Peyer's patch (tissue), 4 donors: ENCODE results near the gene H2BK1.

Experiments used
- CTCF ChIP-seq, 6 experiments: fragments of 450-650 bp in 4 of 6; fragments of 200-600 bp in 2 of 6; sonication (generic) in 1 of 6; IDR thresholded peaks; one replicate each; pipeline ENCODE4 v1.5.1; 2017 to 2019; ENCODE audit warnings: antibody characterized with exemption in 6 of 6, mild to moderate bottlenecking in 3 of 6, moderate library complexity in 1 of 6
- POLR2A ChIP-seq, 2 donors: fragments of 450-650 bp; IDR thresholded peaks; one replicate each; pipeline ENCODE4 v1.5.1; 2017; ENCODE audit warnings: antibody characterized with exemption in 2 of 2, mild to moderate bottlenecking in 2 of 2, moderate library complexity in 2 of 2

DNA sequence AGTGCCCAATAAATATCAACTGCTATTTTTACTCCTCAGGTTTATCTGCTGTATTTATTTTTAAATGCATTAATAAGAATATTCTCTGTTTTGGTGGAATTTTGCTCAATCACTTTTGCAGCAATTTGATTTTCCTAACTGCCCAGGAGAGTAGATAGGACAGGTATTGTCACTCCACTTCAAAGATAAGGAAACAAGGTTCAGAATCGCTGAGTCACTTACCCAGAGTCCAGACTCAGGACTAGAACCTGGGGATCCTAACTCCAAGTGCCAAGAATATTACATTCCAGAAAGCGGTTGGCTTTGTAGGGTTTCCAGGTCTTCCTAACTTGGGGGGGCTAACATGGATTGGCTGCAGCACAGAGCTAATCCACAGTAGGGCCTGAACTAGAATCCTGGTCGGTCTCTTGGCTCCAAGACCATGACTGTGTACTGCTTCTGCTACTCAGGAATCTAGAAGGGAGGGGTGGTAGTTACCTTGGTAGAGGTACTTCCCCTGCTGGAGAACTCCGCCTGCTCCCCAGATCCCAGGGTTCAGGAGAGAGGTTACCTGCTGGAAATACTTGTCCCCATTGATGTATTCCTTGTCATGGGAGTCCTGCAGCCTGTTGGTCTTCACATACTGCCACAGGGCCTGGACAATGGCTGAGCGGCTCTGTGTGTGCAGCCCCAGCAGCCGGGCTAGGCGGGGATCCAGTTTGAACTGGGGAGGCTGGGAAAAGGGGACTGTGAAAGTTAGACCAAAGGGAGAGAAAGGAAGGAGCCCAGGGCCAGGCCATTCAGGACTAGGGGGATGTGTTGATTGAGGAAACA is 30.9 kb upstream of the H2BK1 start:
- TF ChIP-seq CTCF (IDR thresholded peaks at IDR 0.05) (no peak), POLR2A (IDR thresholded peaks at IDR 0.05) (no peak)
